Fibroblast of lung (primary cell): ENCODE measurements around the gene ATP9B.

Experiments used
- EZH2 ChIP-seq: IDR thresholded peaks from 2 replicates; pipeline ENCODE4 v1.5.1; 2012; ENCODE audit warnings: low read length, control low read depth, mild to moderate bottlenecking; ENCODE audit errors: missing control alignments
- TF ChIP-seq, protein P1 (sequence below), 2 donors: IDR thresholded peaks in 1 of 2; conservative IDR thresholded peaks in 1 of 2; 1 replicate in 1 of 2; 2 replicates in 1 of 2; pipeline ENCODE4 v1.5.1; 2011 to 2012; ENCODE audit warnings: low read length in 2 of 2, control low read depth in 1 of 2, inconsistent platforms in 1 of 2, low read depth in 1 of 2, mild to moderate bottlenecking in 1 of 2

DNA sequence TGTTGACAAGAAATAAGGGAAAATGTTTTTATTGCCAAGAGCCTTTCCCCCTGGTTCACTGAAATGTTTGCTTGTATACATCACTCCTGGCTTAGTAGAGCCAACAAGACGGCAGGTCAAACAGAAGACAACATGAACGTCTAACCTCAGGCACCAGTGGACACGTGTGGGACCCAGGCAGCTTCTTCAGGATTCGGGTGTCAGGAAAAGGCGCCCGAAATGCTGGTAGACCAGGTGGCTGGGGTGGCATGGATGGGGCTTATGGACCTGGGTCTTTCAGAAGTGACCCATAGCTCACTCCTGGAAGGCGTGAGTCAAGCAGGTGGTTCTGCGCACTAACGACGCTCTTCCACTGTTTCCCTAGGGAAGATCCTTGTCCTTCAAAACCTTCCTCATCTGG lies 303.3 kb downstream of the ATP9B start:
- TF ChIP-seq, protein P1, sequence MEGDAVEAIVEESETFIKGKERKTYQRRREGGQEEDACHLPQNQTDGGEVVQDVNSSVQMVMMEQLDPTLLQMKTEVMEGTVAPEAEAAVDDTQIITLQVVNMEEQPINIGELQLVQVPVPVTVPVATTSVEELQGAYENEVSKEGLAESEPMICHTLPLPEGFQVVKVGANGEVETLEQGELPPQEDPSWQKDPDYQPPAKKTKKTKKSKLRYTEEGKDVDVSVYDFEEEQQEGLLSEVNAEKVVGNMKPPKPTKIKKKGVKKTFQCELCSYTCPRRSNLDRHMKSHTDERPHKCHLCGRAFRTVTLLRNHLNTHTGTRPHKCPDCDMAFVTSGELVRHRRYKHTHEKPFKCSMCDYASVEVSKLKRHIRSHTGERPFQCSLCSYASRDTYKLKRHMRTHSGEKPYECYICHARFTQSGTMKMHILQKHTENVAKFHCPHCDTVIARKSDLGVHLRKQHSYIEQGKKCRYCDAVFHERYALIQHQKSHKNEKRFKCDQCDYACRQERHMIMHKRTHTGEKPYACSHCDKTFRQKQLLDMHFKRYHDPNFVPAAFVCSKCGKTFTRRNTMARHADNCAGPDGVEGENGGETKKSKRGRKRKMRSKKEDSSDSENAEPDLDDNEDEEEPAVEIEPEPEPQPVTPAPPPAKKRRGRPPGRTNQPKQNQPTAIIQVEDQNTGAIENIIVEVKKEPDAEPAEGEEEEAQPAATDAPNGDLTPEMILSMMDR (conservative IDR thresholded peaks at IDR 0.05 in 1 of 2, IDR thresholded peaks at IDR 0.05 in 1 of 2; ENCODE audit: low read depth in 1 of 2, low read length in 2 of 2) = no peak
- TF ChIP-seq EZH2 = no peak
